COLO829 (cell line): Measurements from ENCODE around the gene ENPP3.
"Not testable (repeated sequence)": the region's sequence is repeated elsewhere in the genome, so short reads cannot be mapped to it uniquely, and the experiment has no call there.

ENCODE experiments used
- DNase-seq: peaks from one replicate; pipeline ENCODE4 v3.0.0; 2012; ENCODE audit warnings: low spot score

Gene ENPP3

GRCh38 chr6:131685266-131685780, 48.2 kb downstream of the ENPP3 start:
- DNase-seq = no peak

GRCh38 chr6:131687022-131687421, 49.9 kb downstream of the ENPP3 start:
- DNase-seq = no peak

GRCh38 chr6:131688286-131688685, 51.2 kb downstream of the ENPP3 start:
- DNase-seq = no peak

- no peak for DNase-seq
Observed at GRCh38 chr6:131692031-131692430, 54.9 kb downstream of the ENPP3 start.

- no peak for DNase-seq
Observed at GRCh38 chr6:131692589-131692988, 55.5 kb downstream of the ENPP3 start.

GRCh38 chr6:131693384-131693783, 56.3 kb downstream of the ENPP3 start:
- no peak for DNase-seq

GRCh38 chr6:131694832-131695426, 57.8 kb downstream of the ENPP3 start:
- DNase-seq = peak; percentile 80

GRCh38 chr6:131696956-131697355, 59.9 kb downstream of the ENPP3 start:
- DNase-seq = no peak

- not testable (repeated sequence) for DNase-seq
Observed at GRCh38 chr6:131700851-131701250, 63.7 kb downstream of the ENPP3 start.

GRCh38 chr6:131703905-131704304, 66.8 kb downstream of the ENPP3 start:
- not testable (repeated sequence) for DNase-seq

GRCh38 chr6:131710917-131711316, 73.8 kb downstream of the ENPP3 start, which contains the start of gene CTAGE9:
Gene CTAGE9, minus strand, starts transcription at chr6:131711017. Its CDS starts 0 bp downstream, at chr6:131711017.
- DNase-seq = not testable (repeated sequence)

GRCh38 chr6:131715567-131715966, 78.5 kb downstream of the ENPP3 start:
- DNase-seq = not testable (repeated sequence)

- no peak for DNase-seq
Observed at GRCh38 chr6:131717836-131718542, 80.9 kb downstream of the ENPP3 start.

- no peak for DNase-seq
Observed at GRCh38 chr6:131721161-131721560, 84.1 kb downstream of the ENPP3 start.

GRCh38 chr6:131724114-131724513, 87.0 kb downstream of the ENPP3 start:
- DNase-seq = no peak

- DNase-seq = no peak
Observed at GRCh38 chr6:131727467-131727866, 90.4 kb downstream of the ENPP3 start.

GRCh38 chr6:131727868-131728267, 90.8 kb downstream of the ENPP3 start:
- no peak for DNase-seq

- DNase-seq = peak; percentile 66
Observed at GRCh38 chr6:131728296-131728939, 91.3 kb downstream of the ENPP3 start.

- no peak for DNase-seq
Observed at GRCh38 chr6:131729550-131729949, 92.4 kb downstream of the ENPP3 start.

- DNase-seq = no peak
Observed at GRCh38 chr6:131730264-131730663, 93.2 kb downstream of the ENPP3 start.

- no peak for DNase-seq
Observed at GRCh38 chr6:131731224-131731623, 94.1 kb downstream of the ENPP3 start.

GRCh38 chr6:131733376-131734016, 96.4 kb downstream of the ENPP3 start:
- DNase-seq = no peak
